Neural progenitor cell (in vitro differentiated cells): ENCODE measurements around the gene UNC13D. TPM values are rescaled to one million over a fixed set of nuclear protein-coding genes. Genes with fewer than 3 reads are reported as not detected.

Source experiments
- DNase-seq: peaks from one replicate; pipeline ENCODE4 v3.0.0-alpha.2; 2016; ENCODE audit warnings: low spot score
- H2AFZ ChIP-seq: fragments of 200-600 bp; sonication (generic); replicated peaks from 2 replicates; pipeline ENCODE4 v1.6.1; 2016; ENCODE audit warnings: antibody characterized with exemption
- H3F3A ChIP-seq: fragments of 200-600 bp; sonication (generic); 2 replicates; pipeline ENCODE4 v1.6.1; 2016; ENCODE audit warnings: antibody characterized with exemption, low read depth
- H3K27ac ChIP-seq: fragments of 200-600 bp; sonication (generic); 2 replicates; pipeline ENCODE4 v1.5.1; 2016; ENCODE audit warnings: mild to moderate bottlenecking
- H3K27me3 ChIP-seq: fragments of 200-600 bp; sonication (generic); 2 replicates; pipeline ENCODE4 v1.6.1; 2016; ENCODE audit warnings: mild to moderate bottlenecking, moderate library complexity
- H3K36me3 ChIP-seq: fragments of 200-600 bp; sonication (generic); 2 replicates; pipeline ENCODE4 v1.5.1; 2016
- H3K4me1 ChIP-seq: fragments of 200-600 bp; sonication (generic); 2 replicates; pipeline ENCODE4 v1.6.1; 2016; ENCODE audit warnings: mixed run types
- H3K4me2 ChIP-seq: fragments of 200-600 bp; sonication (generic); 2 replicates; pipeline ENCODE4 v1.6.1; 2016
- H3K4me3 ChIP-seq: fragments of 200-600 bp; sonication (generic); 2 replicates; pipeline ENCODE4 v1.5.1; 2016
- H3K79me2 ChIP-seq: fragments of 200-600 bp; sonication (generic); 2 replicates; pipeline ENCODE4 v1.6.1; 2016; ENCODE audit warnings: low read depth
- H3K9ac ChIP-seq: fragments of 200-600 bp; sonication (generic); 2 replicates; pipeline ENCODE4 v1.6.1; 2016
- H3K9me3 ChIP-seq: fragments of 200-600 bp; sonication (generic); 2 replicates; pipeline ENCODE4 v1.5.1; 2016; ENCODE audit warnings: low read depth
- H4K20me1 ChIP-seq: fragments of 200-600 bp; sonication (generic); 2 replicates; pipeline ENCODE4 v1.6.1; 2016; ENCODE audit warnings: low read depth
- H3K27ac Mint-ChIP-seq: 3 replicates; pipeline ENCODE4 v1.8.0; 2021; ENCODE audit warnings: mixed read lengths
- H3K27me3 Mint-ChIP-seq: 2 replicates; pipeline ENCODE4 v1.8.0; 2022; ENCODE audit warnings: low read depth, mild to moderate bottlenecking, inconsistent platforms, moderate library complexity, mixed read lengths; ENCODE audit not compliant: insufficient read depth
- H3K36me3 Mint-ChIP-seq: 3 replicates; pipeline ENCODE4 v1.8.0; 2021; ENCODE audit warnings: mixed read lengths
- H3K4me1 Mint-ChIP-seq: 3 replicates; pipeline ENCODE4 v1.8.0; 2021; ENCODE audit warnings: mixed read lengths
- H3K4me3 Mint-ChIP-seq: 3 replicates; pipeline ENCODE4 v1.8.0; 2021; ENCODE audit warnings: mild to moderate bottlenecking, moderate library complexity, mixed read lengths
- H3K9me3 Mint-ChIP-seq: 3 replicates; pipeline ENCODE4 v1.8.0; 2020; ENCODE audit warnings: mixed read lengths
- CTCF ChIP-seq: fragments of 200-600 bp; sonication (generic); IDR thresholded peaks from 2 replicates; pipeline ENCODE4 v1.5.1; 2017; ENCODE audit warnings: antibody characterized with exemption, mild to moderate bottlenecking
- EZH2 ChIP-seq: fragments of 200-600 bp; sonication (generic); IDR thresholded peaks from 2 replicates; pipeline ENCODE4 v1.6.1; 2017; ENCODE audit warnings: antibody characterized with exemption, mild to moderate bottlenecking, moderate library complexity
- EZH2phosphoT487 ChIP-seq: fragments of 200-600 bp; sonication (generic); IDR thresholded peaks from 2 replicates; pipeline ENCODE4 v1.6.1; 2017; ENCODE audit warnings: antibody characterized with exemption
- total RNA-seq: library from RNA; depleted of rRNA; stranded (reverse); fragments of >200 nt; gene quantifications from 2 replicates; pipeline ENCODE4 v1.2.3, GENCODE V29; 2015; ENCODE audit warnings: low replicate concordance

The UNC13D gene
- total RNA-seq, 1 donor from 2014 or later: 0.09 TPM

GRCh38 chr17:75807861-75808260 is 36.3 kb downstream of the UNC13D start:
- H3K27ac ChIP-seq: no peak overlapping the region
- H3K27me3 ChIP-seq: no peaks in the 10 kb centered on the region
- no peaks in the 10 kb centered on the region for H3K9me3 ChIP-seq
- H3K4me2 ChIP-seq: no peak overlapping the region
- H3K36me3 ChIP-seq: no peaks in the 10 kb centered on the region
- H3K4me3 Mint-ChIP-seq: no peak overlapping the region
- peaks cover 51% of the 10 kb centered on the region for H4K20me1 ChIP-seq
- no peaks in the 10 kb centered on the region for H3K4me1 Mint-ChIP-seq
- peaks cover 44% of the 10 kb centered on the region for H3K79me2 ChIP-seq
- H3K27me3 Mint-ChIP-seq: no peaks in the 10 kb centered on the region
- no peak overlapping the region for H3K9ac ChIP-seq
- H3F3A ChIP-seq: no peaks in the 10 kb centered on the region
- H3K27ac Mint-ChIP-seq: peak overlapping the region; percentile 67
- peaks cover 7% of the 10 kb centered on the region for H3K36me3 Mint-ChIP-seq
- H2AFZ ChIP-seq: no peak overlapping the region
- no peaks in the 10 kb centered on the region for H3K9me3 Mint-ChIP-seq
- no peak for DNase-seq
- TF ChIP-seq CTCF: no peak
- TF ChIP-seq EZH2: no peak
- no peak for TF ChIP-seq EZH2phosphoT487
- no peak overlapping the region for H3K4me3 ChIP-seq
- no peaks in the 10 kb centered on the region for H3K4me1 ChIP-seq

- Histone ChIP-seq H4K20me1 (peaks cover 57% of the 10 kb centered on the region), H3K79me2 (peaks cover 53% of the 10 kb centered on the region), H3K27ac (no peak overlapping the region), H3K9me3 (no peaks in the 10 kb centered on the region), H3K36me3 (no peaks in the 10 kb centered on the region), H3K4me3 (no peak overlapping the region), H3K9ac (no peak overlapping the region), H3K4me1 (no peaks in the 10 kb centered on the region), H3K4me2 (no peak overlapping the region), H3K27me3 (no peaks in the 10 kb centered on the region), H2AFZ (no peak overlapping the region), H3F3A (peaks cover 3% of the 10 kb centered on the region)
- Mint-ChIP-seq H3K36me3 (peaks cover 5% of the 10 kb centered on the region), H3K4me3 (no peak overlapping the region), H3K27me3 (no peaks in the 10 kb centered on the region), H3K4me1 (no peaks in the 10 kb centered on the region), H3K27ac (no peak overlapping the region), H3K9me3 (no peaks in the 10 kb centered on the region)
- DNase-seq: no peak
- TF ChIP-seq EZH2: no peak
- no peak for TF ChIP-seq EZH2phosphoT487
- no peak for TF ChIP-seq CTCF
These were observed 37.2 kb downstream of the UNC13D start for GRCh38 chr17:75806822-75807500.

- Histone ChIP-seq H3K79me2 (peaks cover 72% of the 10 kb centered on the region), H3K4me1 (no peaks in the 10 kb centered on the region), H3K9me3 (no peaks in the 10 kb centered on the region), H3F3A (peaks cover 7% of the 10 kb centered on the region), H4K20me1 (peaks cover 52% of the 10 kb centered on the region), H3K27me3 (no peaks in the 10 kb centered on the region), H3K4me3 (no peak overlapping the region), H3K27ac (no peak overlapping the region), H3K4me2 (no peak overlapping the region), H2AFZ (no peak overlapping the region), H3K9ac (no peak overlapping the region), H3K36me3 (no peaks in the 10 kb centered on the region)
- H3K4me3 Mint-ChIP-seq: no peak overlapping the region
- H3K4me1 Mint-ChIP-seq: no peaks in the 10 kb centered on the region
- no peaks in the 10 kb centered on the region for H3K9me3 Mint-ChIP-seq
- DNase-seq: no peak
- no peak for TF ChIP-seq CTCF
- no peak for TF ChIP-seq EZH2
- TF ChIP-seq EZH2phosphoT487: no peak
- no peaks in the 10 kb centered on the region for H3K27me3 Mint-ChIP-seq
- peaks cover 11% of the 10 kb centered on the region for H3K36me3 Mint-ChIP-seq
- H3K27ac Mint-ChIP-seq: no peak overlapping the region
These were observed 40.3 kb downstream of the UNC13D start for GRCh38 chr17:75803883-75804282.
